ENCODE measurements around the gene DMBT1.

GRCh38 chr10:122557516-122557915, 3.0 kb upstream of the DMBT1 start:
- no peak for TF ChIP-seq POLR2A (IDR thresholded peaks at IDR 0.05; ENCODE audit: low read depth, low read length)
- no peak for TF ChIP-seq POLR2AphosphoS5 (IDR thresholded peaks at IDR 0.05; ENCODE audit: low read depth, low read length)
- TF ChIP-seq TAF1 (IDR thresholded peaks at IDR 0.05; ENCODE audit: borderline replicate concordance, low read depth, low read length): no peak
